Measurements from ENCODE around the gene PTPN21. TPM values are rescaled to one million over a fixed set of nuclear protein-coding genes. Genes with fewer than 3 reads are reported as not detected.

PTPN21 gene
- total RNA-seq, 4 donors from 2014 or later, result 27.8 to 38.5 (median 28.9) TPM

DNA sequence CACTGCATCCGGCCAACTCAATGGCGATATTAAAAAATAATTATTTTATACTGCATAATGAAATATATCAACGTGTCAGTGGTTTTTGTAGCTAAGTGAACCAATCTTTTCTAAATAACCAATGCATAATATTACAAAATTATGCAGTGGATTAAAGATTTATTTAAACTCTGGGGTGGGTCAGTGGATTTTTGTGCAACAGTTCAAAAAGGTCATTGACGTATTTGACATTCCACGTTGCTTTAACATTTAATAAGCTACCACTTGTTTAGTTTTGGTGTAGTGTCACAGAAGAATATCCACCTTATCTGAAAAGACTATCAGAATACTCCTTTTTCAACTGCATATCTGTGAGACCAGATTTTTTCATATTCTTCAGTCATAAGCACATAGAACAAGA, 10.6 kb upstream of the PTPN21 start:
- H3K9me3 ChIP-seq, result no peaks in the 10 kb centered on the region
- peaks cover 6 to 25% (median 14%) of the 10 kb centered on the region in 4 donors for H3K4me1 ChIP-seq
- 81 to 86% methylated on average over 4 to 5 of the region's 5 CpGs for WGBS, 2 donors (ENCODE audit: low coverage in 1 of 2)
- in situ Hi-C loops (cut with MboI; ENCODE audit: low pct_ligation_motif_present in 1 of 4, low pct_unique_long_range_greater_than_20kb in 1 of 4, low sequenced_read_pairs in 3 of 4), result loop anchor here in 2 of 4 donors (10.0 to 25.0 kb wide), 2 partner anchors 71 to 378 kb away; no protein-coding TSS in a partner anchor
- no peak overlapping the region for H3K4me3 ChIP-seq
- TF ChIP-seq POLR2A (IDR thresholded peaks at IDR 0.05) (no peak), POLR2AphosphoS5 (IDR thresholded peaks at IDR 0.05) (no peak), EP300 (IDR thresholded peaks at IDR 0.05; ENCODE audit: low read depth) (no peak)
- H3K27me3 ChIP-seq, result no peaks in the 10 kb centered on the region
- H3K36me3 ChIP-seq, result peaks cover 0 to 26% (median 13%) of the 10 kb centered on the region in 4 donors
- no peak overlapping the region for H3K27ac ChIP-seq
- intact Hi-C loops (cut with DNase I; ENCODE audit: low total_unique reads), result no loop called here
- no peak for DNase-seq

GRCh38 chr14:88563845-88564244, 9.0 kb upstream of the PTPN21 start:
- Histone ChIP-seq H3K27me3 (no peaks in the 10 kb centered on the region), H3K27ac (peak overlapping the region; percentile 95 to 98 (median 97)), H3K4me3 (peak overlapping the region; percentile 59 to 94 (median 92)), H3K4me1 (peaks cover 6 to 25% (median 14%) of the 10 kb centered on the region in 4 donors), H3K9me3 (no peaks in the 10 kb centered on the region), H3K36me3 (peaks cover 0 to 10% (median 5%) of the 10 kb centered on the region in 4 donors)
- DNase-seq, result no peak
- no peak for TF ChIP-seq POLR2AphosphoS5 (IDR thresholded peaks at IDR 0.05)
- TF ChIP-seq CTCF (IDR thresholded peaks at IDR 0.05), result no peak
- no peak for TF ChIP-seq EP300 (IDR thresholded peaks at IDR 0.05; ENCODE audit: low read depth)
- TF ChIP-seq POLR2A (IDR thresholded peaks at IDR 0.05), result no peak
- 7 to 14% methylated on average over 6 to 7 of the region's 7 CpGs for WGBS, 2 donors (ENCODE audit: low coverage in 1 of 2)
- in situ Hi-C loops (cut with MboI; ENCODE audit: low pct_ligation_motif_present in 1 of 4, low pct_unique_long_range_greater_than_20kb in 1 of 4, low sequenced_read_pairs in 3 of 4) (loop anchor here in 3 of 4 donors (5.0 to 25.0 kb wide), 3 partner anchors 69 to 377 kb away; no protein-coding TSS in a partner anchor), intact Hi-C loops (cut with DNase I; ENCODE audit: low total_unique reads) (no loop called here)

GRCh38 chr14:88562831-88563686, 8.3 kb upstream of the PTPN21 start, which contains the start of gene ZC3H14:
ZC3H14 (plus strand) TSS chr14:88563037; CDS start chr14:88563134, 97 bp downstream.
- H3K27me3 ChIP-seq, result no peaks in the 10 kb centered on the region
- in situ Hi-C loops (cut with MboI; ENCODE audit: low pct_ligation_motif_present in 1 of 4, low pct_unique_long_range_greater_than_20kb in 1 of 4, low sequenced_read_pairs in 3 of 4) (loop anchor here in 3 of 4 donors (5.0 to 25.0 kb wide), 3 partner anchors 68 to 376 kb away; no protein-coding TSS in a partner anchor), intact Hi-C loops (cut with DNase I; ENCODE audit: low total_unique reads) (no loop called here)
- peak; percentile 89 for DNase-seq
- peaks cover 6 to 25% (median 14%) of the 10 kb centered on the region in 4 donors for H3K4me1 ChIP-seq
- peak within 1 kb of the TSS; percentile 59 to 94 (median 92) for H3K4me3 ChIP-seq
- H3K9me3 ChIP-seq, result no peaks in the 10 kb centered on the region
- TF ChIP-seq EP300 (IDR thresholded peaks at IDR 0.05; ENCODE audit: low read depth), result no peak
- peak; percentile 87 for TF ChIP-seq POLR2A (IDR thresholded peaks at IDR 0.05)
- peak; percentile 80 to 92 (median 91) for TF ChIP-seq POLR2AphosphoS5 (IDR thresholded peaks at IDR 0.05)
- no peak for TF ChIP-seq CTCF (IDR thresholded peaks at IDR 0.05)
- 0% methylated on average over 2 to 86 of the region's 99 CpGs for WGBS, 2 donors (ENCODE audit: low coverage in 1 of 2)
- H3K36me3 ChIP-seq, result peaks cover 0 to 2% (median under 1%) of the 10 kb centered on the region in 4 donors
- peak within 1 kb of the TSS; percentile 95 to 98 (median 97) for H3K27ac ChIP-seq

DNA sequence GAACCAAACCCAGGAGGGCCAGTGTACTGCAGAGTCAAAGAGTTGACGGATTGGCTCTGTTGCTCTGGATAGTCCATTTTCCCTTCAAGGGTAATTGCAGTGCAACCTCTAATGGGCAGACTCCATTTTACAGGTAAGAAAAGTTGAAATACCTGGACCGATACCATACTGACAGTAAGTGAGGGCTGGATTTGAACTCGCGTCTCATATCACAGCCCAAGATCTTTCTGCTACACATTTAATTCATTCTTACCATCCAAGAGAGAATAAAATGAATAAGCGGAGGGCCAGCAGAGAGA, 7.7 kb upstream of the PTPN21 start:
- in situ Hi-C loops (cut with MboI; ENCODE audit: low pct_ligation_motif_present in 1 of 4, low pct_unique_long_range_greater_than_20kb in 1 of 4, low sequenced_read_pairs in 3 of 4), result loop anchor here in 3 of 4 donors (5.0 to 25.0 kb wide), 3 partner anchors 68 to 375 kb away; no protein-coding TSS in a partner anchor
- intact Hi-C loops (cut with DNase I; ENCODE audit: low total_unique reads), result no loop called here
- H3K27ac ChIP-seq, result peak overlapping the region; percentile 95 to 98 (median 97)
- no peaks in the 10 kb centered on the region for H3K36me3 ChIP-seq
- DNase-seq, result no peak
- no peaks in the 10 kb centered on the region for H3K27me3 ChIP-seq
- H3K9me3 ChIP-seq, result no peaks in the 10 kb centered on the region
- WGBS, 2 donors (ENCODE audit: low coverage in 1 of 2), result 23 to 57% methylated on average over 1 to 5 of the region's 5 CpGs
- TF ChIP-seq EP300 (IDR thresholded peaks at IDR 0.05; ENCODE audit: low read depth) (no peak), POLR2AphosphoS5 (IDR thresholded peaks at IDR 0.05) (no peak), CTCF (IDR thresholded peaks at IDR 0.05) (no peak), POLR2A (IDR thresholded peaks at IDR 0.05) (no peak)
- peaks cover 6 to 25% (median 14%) of the 10 kb centered on the region in 4 donors for H3K4me1 ChIP-seq
- peak overlapping the region; percentile 59 to 94 (median 92) for H3K4me3 ChIP-seq
